GM18499 (cell line): ENCODE data around the gene TMEM87A.

Source experiments
- ATAC-seq: cut with Tn5 transposase; IDR thresholded peaks from one replicate; pipeline ENCODE4 v1.9.1; 2021; ENCODE audit warnings: moderate number of reproducible peaks; ENCODE audit not compliant: insufficient read depth, unreplicated experiment

TMEM87A gene

DNA sequence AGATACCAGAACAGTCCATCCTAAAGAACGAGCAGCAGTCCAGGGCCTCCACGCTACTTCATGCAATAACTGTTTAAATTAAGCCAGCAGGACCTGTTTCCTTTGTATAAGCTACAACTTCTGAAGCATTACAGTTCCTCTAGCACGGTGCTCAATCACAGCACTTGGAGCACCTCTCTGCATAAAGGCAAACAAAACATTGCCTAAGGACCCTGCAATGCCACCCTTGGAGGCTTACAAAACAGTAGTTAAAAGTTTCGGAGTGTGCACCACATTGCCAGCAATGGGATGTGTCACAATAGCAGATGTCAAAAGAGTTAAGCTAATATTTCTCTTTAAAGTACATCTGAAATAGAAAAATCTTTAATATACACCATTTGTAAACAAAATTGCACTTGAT lies 62.5 kb downstream of the TMEM87A start:
- ATAC-seq: no peak

DNA sequence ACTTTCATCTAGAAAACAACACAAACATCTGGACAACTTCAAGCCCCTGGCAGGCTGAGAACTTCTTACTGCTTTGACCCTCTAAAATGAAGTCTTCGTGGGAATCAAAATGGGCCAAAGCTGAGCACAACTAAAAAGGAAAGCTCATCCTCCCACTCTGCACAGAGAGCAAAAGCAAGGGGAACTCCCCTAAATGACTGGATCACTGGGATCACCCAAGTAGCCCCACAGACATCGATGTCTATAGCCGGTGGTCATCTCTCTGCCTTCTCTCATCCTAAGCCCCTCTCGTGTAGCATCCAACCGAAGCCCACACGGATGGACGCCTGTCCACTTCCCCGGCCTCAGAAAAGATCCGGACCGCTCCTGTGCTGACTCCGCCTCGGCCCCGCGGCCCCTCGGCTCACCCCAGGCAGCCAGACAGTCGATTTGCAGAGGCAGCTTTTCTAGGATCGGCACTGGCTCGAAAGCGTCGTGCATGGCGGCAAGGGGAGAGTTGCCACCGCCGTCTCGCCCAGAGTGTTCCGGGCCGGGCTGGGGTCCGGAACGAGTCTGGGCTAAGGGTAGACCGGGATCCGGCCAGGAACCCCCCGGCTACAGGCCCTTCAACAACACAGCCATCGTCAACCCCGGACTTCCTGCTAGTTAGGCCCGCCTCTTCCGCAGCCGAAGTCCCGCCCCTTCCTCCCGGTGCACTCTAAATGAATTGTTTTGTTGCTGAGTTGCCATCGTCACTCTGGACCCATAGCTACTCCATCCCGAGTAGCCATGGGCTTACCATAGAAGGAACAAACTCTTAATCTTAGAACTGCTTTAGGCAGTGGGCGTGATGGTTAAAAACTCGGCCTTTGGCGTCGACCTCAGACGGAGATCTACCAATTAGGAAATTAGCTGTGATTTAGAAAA lies 65.3 kb downstream of the TMEM87A start, which contains the start of gene VPS39:
VPS39 (minus strand) TSS at position 631 of the 906 bp plus-strand sequence; CDS start at position 480, 151 bp downstream.
- ATAC-seq: peak; percentile 75

DNA sequence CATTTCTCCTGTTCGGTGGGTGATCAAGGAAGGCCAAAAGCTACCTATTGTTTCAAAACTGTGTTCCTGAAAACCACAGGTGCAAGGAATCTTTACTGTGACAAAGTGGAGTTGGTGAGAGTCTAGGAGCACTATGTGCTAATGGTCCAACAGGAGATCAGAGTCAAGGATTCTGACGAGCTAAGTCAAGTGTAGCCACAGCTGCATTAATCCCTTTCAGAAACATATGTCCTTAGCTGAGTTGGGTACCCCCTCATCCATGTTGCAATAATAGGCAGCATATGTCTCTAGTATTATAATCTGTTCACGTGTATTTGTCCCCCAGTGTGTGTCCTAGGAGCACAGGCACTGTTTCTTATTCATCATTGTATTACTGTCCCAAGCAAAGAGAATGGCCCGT lies 66.8 kb downstream of the TMEM87A start:
- ATAC-seq: no peak

DNA sequence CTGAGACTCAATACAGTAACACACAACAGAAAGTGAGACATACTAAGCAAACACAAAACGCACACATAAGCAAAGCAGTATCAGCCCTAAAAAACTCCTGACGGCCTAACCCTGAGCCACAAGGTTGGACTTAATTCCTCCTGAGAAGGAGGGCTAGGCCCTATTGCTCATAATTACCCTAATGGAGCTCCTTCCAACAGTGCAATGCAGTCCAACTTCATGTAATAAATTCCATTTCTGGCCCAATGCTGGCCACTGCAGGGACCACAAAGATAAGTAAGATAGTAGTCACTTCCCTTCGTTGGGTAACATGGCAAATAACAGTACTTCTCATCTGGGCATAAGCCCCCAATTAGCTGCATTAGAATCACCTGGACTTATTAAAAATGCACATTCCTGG lies 69.3 kb downstream of the TMEM87A start:
- no peak for ATAC-seq

DNA sequence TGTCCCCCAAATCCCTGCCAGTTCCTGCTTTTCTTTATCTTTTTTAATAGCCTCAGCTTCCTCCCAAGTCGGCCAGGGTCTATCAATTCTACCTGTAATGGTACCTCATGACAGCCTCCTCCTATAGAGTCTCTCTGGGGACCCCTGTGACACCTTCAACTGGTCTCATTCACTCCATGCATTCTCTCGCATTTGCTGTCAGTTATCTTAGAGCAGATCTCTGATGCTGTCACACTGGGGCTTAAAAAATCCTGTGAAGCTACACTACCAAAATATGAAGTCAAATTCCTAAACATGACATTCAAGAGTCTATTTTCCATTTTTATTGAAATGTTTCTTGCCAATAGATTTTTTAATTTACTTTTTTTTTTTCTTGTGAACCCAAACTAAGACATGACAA lies 70.6 kb downstream of the TMEM87A start:
- ATAC-seq: no peak

DNA sequence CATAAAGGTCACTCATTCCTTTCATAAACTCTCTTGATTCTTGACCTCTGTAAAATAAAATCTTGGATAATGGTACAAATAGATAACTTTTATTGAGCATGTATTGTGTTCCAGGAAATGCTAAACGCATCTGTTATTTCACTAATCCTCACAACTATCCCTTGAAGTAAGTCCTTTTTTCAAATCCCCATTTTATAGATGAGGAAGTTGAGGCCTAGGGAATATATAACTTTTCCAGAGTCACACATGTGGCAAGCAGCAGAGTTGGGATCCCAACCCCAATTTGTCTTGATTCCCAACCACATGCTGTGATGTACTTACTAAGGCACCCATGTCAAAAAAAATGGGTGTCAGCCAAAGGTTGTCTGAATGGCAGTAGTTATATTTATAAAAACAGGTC lies 71.4 kb downstream of the TMEM87A start:
- ATAC-seq: no peak

DNA sequence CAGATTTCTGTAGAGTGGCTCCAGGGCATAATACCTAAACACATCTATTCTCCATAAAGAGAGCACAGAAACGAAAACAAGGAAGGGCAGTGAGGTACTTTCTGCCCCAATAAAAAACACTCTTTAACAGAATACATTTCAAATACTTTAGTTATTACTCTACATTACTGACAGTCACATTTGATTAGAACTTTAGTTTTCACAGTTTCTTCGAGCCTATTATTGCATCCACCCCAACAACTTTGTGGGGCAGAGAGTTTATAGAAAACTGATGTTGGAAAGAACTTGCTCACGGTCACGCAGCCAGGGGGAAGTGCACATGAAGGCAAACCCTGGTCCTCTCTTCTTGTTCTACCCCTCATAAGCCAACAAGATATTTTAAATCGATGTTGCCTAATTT lies 74.1 kb downstream of the TMEM87A start:
- no peak for ATAC-seq

DNA sequence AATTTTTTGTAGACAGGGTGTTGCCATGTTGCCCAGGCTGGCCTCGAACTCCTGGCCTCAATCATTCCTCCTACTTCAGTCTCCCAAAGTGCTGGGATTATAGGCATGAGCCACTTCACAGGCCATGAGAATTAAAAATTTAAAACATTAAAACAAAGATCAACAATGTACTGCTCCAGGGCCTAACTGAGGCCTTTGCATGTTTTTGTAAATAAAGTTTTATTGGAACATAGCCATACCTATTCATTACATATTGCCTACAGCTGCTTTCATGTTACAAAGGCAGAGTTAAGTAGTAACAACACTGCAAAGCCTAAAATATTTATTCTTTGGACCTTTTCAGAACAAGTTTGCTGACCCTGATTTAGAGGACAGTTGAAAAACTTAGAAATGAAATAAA lies 74.7 kb downstream of the TMEM87A start:
- no peak for ATAC-seq

DNA sequence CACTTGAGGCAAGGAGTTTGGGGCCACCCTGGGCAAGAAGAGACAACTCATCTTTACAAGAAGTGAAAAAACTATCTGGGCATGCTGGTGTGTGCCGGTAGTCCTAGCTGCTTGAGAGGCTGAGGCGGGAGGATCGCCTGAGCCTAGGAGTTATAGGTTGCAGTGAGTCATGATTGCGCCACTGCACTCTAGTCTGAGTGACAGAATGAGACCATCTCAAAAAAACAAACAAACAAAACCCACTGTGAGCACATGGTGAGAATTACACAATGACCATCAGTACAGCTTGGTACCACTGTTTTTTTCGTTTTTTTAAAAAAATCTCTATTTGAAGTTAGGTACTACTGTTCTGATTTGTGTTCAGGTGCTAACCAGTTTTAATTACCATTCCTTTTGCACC lies 78.7 kb downstream of the TMEM87A start:
- ATAC-seq: no peak

DNA sequence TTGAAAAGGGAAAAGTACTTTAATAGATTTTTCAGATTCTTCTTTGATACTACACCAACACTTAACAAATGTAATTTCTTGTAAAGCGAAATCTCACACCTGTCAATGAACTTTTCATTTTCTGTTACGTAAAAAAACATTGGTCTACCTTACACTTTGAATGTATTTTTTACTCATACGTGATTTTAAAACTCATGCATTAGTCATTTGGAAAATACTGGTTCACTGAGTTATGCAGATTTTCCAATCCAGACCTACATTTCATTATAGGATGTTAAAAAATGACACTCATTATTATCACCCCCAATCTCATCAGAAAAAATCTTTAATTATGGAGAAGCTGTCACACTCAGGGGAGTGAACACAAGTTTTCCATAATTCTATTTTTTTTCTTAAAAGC lies 79.8 kb downstream of the TMEM87A start:
- no peak for ATAC-seq

DNA sequence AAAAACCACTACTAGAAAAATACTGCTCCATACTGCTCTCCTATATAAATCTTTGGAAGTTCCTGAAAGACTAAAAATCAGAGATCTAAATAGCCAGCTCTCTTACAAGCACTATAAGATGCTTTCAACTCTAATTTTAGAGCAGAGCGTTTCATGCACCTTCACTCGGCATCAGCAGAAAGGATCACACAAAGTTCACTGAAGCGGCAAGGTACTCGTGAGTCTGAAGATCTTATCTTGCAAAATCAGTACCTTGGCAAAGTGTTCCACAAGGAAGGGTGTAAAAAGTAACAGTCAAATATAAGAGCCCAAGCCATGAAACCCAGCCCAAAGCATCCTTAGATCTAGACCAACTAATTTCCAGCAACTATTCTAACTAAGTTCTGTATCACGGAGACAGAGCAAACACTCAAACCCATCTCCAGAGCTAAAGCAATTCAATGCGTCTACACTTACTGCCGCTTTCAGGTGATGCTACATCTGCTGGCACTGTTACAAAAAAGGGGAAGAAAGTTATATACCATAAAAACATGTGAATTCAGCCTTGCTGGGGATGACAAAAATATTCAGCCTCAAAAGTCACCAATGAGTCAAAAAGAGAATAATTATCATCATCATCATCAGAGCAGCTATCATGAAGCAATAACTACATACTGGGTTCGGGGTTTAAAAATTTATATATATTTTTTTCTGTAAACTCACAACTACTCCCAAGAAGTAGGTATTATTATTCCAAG lies 81.5 kb downstream of the TMEM87A start:
- no peak for ATAC-seq

DNA sequence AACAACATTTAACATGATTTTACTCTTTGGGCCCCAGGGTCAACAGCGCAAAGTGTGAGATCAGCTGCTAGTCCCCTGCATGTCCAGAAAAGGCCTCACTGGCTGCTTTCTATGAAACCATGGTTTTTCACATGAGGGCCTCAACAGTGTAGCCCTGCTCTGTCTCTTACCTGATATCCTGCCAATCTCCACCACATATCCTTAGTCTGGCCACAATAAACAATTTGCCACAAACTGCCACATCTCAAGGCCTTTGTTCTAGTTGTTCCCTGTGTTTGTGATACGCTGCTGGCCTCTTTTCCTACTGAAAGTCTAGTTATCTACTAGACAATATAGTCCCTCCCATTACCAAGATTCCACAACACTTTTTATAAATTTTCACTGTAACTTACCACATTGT lies 82.9 kb downstream of the TMEM87A start:
- ATAC-seq: no peak

DNA sequence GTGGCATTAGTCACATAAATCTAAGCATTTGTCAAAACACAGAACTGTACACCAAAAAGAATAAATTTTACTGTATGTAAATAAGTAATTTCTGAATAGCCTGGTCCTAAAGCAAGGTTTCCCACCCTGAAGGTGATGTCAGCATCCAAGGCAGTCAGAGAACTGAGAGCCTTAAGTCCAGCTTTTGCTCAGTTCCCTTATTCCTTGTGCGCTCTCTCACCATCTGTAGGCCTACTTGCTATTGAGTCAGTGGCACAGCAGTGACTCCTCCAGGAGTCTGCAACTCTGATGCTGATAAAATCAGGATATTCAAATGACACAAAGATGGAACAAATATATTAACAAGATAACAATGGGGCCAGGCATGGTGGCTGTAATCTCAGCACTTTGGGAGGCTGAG lies 87.4 kb downstream of the TMEM87A start:
- ATAC-seq: no peak

DNA sequence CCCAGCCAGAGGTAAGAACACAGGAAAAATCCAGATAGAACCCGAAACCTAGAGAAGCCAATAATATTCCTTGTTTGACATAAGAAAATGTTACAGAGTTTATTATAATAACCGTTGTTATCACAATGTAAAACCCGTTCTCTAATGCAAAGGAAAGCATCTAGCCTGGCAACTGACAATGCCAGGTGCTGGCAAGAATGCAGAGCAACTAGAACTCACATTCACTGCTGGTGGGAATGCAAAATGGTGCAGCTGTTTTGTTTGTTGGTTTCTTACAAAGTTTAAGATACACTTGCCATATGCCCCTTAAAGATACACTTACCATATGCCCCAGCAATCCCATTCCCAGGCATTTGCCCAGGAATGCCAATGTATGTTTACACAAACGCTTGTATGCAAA lies 88.5 kb downstream of the TMEM87A start:
- no peak for ATAC-seq

DNA sequence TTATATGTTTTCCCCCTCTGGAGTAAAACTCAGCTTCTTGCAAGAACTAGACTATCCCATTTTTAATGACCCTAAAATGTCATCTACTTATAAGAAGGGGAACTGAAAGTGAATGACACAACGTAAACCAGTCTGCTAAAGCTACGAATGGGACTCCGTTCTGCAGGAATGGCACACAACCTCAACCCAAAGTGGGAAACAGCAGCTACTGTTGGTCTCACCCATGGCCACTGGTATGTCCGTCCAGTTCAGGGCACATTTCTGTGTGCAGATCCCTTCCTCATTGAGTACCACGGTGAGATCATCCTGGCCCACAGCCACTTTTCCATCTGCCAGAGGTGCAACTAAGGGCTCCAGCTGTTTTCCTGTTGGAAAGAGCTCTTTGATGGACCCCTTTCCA lies 88.9 kb downstream of the TMEM87A start:
- ATAC-seq: no peak

DNA sequence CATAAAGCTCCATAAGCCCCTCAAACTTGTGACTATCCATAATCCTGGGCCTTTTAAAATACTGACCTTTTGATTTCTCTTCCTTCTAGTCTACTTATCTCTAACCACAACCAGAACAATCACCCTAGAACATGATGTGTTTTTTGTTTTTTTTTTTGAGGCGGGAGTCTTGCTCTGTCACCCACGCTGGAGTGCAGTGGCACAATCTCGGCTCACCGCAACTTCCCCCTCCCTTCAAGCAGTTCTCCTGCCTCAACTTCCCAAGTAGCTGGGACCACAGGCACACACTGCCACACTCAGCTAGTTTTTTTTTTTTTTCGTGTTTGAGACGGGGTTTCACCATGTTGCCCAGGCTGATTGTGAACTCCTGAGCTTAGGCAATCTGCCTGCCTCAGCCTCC lies 90.3 kb downstream of the TMEM87A start:
- no peak for ATAC-seq

DNA sequence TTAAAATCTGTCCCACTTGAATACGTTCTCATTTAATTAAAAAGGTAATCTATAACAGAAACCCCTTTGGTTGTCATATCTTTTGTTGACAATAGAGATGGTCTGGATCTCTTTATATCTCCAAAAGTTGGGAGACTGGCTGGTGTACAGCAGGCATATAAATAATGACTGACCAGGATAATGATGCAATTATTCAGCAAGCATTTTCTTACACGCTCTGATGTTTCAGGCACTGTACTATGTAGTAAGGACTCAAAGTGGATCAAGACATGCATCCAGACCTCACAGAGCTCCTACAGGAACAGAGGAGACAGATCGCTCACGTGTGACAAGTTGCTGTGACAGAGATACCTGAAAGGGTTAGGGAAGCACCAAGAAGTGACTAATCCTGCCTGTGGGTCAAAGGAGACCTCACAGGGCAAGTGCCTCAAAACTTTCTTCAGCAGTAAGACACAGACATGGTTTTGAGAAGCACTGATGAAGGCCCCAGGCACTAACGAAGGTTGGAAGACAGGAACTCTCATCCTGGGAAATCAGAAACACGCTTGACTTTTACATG lies 90.8 kb downstream of the TMEM87A start:
- no peak for ATAC-seq

DNA sequence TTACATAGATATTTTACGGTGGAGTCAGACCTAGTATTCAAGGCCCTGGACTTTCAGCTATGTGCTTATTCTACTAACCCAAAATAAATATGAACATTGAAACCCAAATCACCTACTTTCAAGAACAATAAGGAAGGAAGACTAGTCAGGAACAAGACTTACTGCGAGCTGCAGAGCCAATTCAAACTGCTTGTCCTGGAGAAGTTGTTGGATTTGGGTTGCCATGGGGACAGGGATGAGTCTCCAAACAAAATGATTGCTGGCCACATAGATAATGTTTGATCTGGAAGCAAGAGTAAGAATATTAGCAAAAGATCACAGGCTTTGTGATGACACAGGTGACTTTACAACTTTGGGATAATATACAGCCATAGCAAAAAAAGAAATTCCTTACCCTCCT lies 95.2 kb downstream of the TMEM87A start:
- no peak for ATAC-seq

DNA sequence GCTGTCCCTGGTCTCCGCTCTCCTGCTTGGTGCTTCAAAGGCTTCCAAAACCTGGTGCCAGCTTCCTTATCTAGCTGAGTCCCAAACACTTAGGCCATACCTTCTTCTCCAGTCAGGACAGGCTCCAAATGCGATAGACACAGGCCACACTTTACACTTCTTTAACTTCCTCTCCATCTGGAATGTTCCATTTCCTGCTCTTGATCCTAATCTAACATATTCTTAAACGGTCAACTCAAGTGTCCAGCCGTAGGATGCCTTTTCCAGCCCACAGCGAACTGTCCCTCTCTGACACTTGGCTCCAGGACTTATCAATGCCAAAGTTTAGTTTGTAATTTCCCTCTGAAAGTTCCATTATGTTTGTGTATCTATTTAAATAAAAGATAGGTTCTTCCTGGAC lies 97.6 kb downstream of the TMEM87A start:
- no peak for ATAC-seq

DNA sequence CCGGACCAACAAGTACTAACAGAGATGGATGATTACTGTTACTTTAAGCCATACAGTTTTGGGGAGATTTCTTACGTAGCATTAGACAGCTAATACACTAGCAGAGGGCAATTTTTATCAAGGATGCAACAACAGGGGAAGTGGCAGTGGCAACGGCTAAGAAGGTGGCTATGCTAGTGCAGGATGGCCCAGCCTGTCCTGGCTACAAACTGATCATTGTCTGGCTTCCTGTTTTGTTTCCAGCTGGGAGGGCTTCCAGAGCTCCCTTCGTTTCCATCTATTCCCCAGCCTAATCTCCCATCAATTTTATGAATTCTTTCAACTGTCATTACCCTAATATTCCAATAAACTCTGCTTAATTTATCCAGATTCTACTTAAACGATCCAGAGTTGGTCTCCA lies 100.8 kb downstream of the TMEM87A start:
- no peak for ATAC-seq

DNA sequence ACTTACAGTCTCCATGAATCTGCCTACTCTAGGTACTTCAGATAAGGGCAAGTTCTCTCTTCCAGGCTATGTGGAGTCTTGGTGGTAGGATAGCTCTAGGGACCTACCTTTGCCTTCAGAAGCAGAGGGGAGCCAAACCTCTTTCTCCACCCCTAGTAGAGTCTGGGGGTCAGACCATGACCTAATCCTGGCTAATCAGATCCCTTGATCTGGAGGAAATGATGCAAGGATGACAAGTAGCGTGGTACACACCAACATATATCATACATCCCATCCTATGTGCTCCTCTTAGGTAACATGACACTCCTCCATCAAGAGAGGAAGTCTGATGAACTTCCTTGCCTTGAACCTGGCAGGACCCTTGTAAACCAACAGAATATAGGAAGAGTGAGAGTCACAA lies 101.4 kb downstream of the TMEM87A start:
- no peak for ATAC-seq
